G401.6 (cell line): ENCODE results near the gene HEATR1.

ENCODE experiments used
- FAIRE-seq: peaks from 2 replicates; lab custom pipeline; 2012; peaks lifted over from hg19 to GRCh38; lab: Jason Lieb, UNC

Gene HEATR1

GRCh38 chr1:236535662-236536161 is 68.6 kb downstream of the HEATR1 start:
- no peak for FAIRE-seq

DNA sequence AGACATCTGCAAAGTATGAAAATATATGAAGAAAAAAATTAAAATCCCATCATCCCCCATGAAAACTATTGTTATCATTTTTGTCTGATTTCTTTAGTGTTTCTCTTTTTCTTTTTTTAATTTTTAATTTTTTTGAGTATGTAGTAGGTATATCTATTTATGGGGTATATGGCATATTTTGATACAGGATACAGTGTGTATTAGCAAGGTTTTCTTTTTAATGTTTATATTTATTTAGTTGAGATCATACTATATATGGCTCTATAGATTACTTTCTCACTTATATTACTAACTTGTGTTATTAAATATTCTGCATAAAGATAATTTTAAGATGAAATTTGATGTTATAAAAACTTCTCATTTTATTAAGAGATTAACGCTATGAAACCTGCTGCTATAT is 69.1 kb downstream of the HEATR1 start:
- no peak for FAIRE-seq

DNA sequence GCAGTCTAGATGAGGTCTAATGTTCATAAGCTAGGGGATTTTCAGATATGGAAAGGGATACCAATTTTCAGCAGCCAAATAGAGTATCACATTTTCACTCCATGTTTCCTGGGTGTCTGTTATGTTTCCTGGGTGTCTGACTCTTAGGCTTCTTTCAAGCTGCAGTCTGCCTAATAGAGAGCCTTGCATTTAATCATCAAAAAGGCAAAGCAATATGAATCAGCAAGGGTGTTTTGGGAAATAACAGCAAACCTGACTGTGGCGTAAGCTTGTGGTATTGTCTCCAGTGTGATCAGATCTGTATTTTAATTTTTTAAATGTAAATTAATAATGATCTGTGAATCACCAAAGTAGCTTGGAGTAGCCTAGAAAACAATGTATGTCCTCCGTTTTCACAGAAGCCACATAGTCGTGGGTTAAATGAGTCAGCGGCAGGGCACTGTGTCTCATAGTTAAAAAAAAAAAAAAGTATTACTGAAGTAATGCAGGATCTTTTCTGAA is 70.1 kb downstream of the HEATR1 start:
- FAIRE-seq: no peak

- FAIRE-seq: no peak
Observed at GRCh38 chr1:236532850-236533249, 71.5 kb downstream of the HEATR1 start.

DNA sequence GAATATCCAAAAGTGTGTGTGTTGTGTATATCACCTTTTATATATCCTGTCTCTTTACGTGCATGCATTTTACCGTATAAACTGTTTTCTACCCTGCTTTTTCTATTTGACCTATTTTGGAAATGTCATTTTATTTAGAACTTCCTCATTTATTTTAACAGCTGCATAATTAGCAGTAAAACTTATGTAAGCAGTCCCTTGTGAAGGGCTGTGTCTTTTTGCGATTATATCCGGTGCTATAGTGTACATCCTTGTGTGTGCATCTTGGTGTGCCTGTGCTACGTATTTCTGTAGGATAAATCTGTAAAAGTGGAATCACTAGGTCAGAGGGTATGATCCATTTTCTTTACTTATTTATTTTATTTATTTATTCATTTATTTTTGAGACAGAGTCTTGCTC is 73.4 kb downstream of the HEATR1 start:
- FAIRE-seq: no peak

DNA sequence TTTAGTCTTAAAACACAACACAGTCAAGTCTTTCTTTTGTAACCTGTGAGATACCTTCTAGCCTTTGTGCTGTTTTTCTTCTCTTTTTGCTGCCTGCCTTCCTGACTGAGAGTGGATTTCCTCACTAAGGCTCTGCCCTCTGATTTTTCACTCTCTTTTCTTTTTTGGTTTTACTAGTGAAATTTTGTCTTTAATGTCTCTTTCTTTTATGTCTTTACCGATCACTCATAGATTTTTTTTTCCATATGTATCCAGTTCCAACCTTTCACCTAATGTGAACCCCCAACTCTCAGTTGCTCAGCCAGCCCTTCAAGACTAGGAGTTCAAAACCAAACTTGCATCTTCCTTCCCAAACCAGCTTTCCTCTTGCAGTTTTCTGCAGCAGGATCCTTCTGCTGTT is 74.0 kb downstream of the HEATR1 start:
- FAIRE-seq: no peak

DNA sequence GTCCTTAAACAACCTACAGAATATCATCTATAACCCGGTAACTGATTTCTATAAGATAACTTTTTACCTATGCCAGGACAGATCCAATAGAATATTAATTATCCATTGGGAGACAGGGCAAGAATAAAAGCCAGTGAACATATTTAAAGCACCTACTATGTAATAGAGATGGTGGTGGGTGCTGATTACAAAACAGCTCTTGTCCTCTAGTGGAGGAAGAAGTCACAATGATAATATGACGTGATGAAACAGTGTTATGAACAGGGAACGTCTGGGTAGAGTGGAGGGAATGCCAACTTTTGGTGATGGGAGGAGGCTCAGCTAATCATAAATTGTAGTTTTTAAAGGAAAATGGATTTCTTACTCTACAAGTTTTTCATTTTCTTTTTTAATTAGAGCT is 78.2 kb downstream of the HEATR1 start:
- no peak for FAIRE-seq

DNA sequence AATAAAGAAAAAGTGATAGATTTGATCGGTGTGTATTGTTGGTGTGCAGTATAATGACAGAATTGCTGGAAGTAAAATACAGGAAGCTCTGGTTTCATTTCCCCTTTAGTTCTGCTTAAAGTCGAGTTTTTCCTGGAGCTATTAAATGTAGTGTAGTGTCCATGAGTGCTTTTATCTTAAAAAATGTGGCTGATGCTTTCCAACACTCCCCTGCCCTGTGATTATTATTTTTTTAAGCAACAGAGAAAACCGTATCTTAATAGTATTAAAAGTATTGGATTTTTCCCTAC is 79.5 kb downstream of the HEATR1 start:
- no peak for FAIRE-seq

- peak; percentile 37 for FAIRE-seq
Observed at GRCh38 chr1:236524142-236524894, 80.0 kb downstream of the HEATR1 start.

- FAIRE-seq: no peak
Observed at GRCh38 chr1:236523704-236524141, 80.6 kb downstream of the HEATR1 start, which contains the start of gene LGALS8. Gene LGALS8 (plus strand): TSS chr1:236523982. CDS start chr1:236526071, 2,089 bp downstream.

- FAIRE-seq: no peak
Observed at GRCh38 chr1:236522937-236523703, 81.2 kb downstream of the HEATR1 start.

GRCh38 chr1:236520445-236521005 is 83.8 kb downstream of the HEATR1 start:
- FAIRE-seq: no peak

DNA sequence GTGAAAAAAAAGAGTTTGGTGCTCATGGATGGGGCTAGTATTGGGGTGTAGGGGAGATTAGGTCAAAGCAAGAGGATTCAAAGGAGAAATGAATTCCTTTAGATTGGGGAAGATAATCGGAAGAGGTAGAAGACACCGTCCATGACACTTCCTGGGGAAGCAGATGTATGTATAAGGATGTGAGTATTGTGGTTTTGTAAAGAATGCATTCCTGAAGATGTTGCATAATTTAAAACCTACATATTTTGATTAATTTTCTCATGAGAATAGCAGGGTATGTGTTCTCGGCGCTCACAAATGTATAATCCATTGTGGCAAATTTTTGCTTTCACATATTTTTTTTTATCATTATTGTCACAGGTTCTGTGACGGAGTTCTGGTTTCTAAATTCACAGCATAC is 86.0 kb downstream of the HEATR1 start:
- no peak for FAIRE-seq

GRCh38 chr1:236516929-236517704 is 87.2 kb downstream of the HEATR1 start:
- no peak for FAIRE-seq

- FAIRE-seq: no peak
Observed at GRCh38 chr1:236515443-236515958, 88.8 kb downstream of the HEATR1 start.

GRCh38 chr1:236514703-236515442 is 89.4 kb downstream of the HEATR1 start:
- no peak for FAIRE-seq

DNA sequence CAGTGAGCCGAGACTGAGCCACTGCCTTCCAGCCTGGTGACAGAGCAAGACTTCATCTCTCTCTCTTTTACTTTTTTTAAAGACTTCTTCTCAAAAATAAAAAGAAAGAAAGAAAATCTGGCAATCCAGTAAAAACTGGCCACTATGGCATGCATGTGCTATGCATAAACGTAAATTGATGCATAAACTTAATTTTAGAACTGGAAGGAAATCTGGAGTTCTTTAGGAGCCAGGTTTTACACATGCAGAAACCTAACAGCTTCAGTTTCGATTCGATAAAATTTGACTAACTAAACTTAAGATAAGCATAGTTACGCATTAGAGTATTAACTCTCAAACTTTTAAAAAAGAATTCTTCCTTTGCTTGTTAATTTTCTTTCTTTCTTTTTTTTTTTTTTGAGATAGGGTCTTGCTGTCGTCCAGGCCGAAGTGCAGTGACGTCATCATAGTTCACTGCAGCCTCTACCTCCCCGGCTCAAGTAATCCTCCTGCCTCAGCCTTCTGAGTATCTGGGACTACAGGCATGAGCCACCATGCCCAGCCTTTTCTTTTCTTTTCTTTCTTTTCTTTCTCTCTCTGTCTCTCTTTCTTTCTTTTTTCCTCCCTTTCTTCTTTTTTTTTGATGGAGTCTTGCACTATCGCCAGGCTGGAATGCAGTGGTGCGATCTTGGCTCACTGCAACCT is 92.4 kb downstream of the HEATR1 start:
- no peak for FAIRE-seq

DNA sequence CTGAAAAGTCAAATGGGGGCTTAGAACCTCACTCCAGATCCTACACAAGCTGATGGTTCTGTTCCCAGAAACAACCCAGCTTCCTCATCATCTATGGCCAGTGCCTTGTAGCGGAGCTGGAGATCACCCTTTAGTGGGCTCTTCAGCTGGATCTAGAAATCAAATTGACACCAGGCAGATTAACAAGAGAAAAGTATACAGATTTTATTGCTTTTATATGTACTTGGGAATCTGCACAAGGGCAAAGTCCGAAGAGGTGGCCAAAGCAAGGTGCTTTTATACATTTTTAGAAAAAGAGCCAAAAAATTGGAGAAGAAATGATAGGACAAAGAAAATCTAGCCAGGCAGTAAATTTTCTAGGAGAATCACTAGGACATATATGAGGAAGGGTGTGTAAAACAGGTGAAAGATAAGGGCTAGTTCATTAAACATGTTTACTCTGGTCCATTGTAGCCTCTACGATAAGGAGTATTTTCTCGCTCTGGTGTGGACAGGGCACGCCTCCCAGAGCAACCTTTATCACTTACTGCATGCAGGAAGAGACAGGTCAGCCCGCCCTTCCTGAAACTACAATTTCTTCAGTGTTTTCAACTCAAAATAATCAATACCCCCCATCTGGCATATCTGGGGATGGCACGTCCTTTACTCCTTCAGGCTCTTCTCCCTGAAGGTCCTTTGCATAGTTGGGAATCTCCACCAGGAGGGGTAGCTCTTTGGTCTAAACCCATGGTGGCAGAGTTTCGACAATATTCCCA is 94.5 kb downstream of the HEATR1 start:
- FAIRE-seq: no peak

- FAIRE-seq: no peak
Observed at GRCh38 chr1:236509203-236509602, 95.1 kb downstream of the HEATR1 start.

- FAIRE-seq: no peak
Observed at GRCh38 chr1:236508593-236509027, 95.7 kb downstream of the HEATR1 start.
